ENCODE measurements around the gene CNIH3. TPM values are rescaled to one million over a fixed set of nuclear protein-coding genes. Genes with fewer than 3 reads are reported as not detected.

Gene CNIH3
- total RNA-seq, 1 donor from 2014 or later: 1.7 TPM

DNA sequence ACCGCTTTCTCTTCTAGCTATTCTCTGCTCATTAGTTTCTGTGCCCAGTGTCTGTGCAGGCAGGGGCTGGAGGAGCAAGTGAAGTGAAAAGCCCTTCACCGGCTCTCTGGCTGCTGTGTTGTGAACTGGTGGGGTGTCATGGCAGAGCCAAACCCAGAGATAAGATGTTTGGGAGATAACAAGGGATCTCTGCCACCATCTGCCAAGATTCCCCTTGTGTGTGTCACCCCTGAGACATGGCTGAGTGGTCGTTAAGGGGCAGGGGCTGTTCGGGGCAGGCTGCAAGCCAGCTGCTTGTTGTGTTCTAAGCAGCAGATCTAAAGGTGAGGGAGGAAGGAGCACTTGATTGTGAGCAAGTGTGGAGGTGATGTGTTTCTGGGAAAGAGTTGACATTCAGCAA, 24.5 kb downstream of the CNIH3 start:
- ATAC-seq (no peak), DNase-seq (ENCODE audit: low spot score) (no peak)

DNA sequence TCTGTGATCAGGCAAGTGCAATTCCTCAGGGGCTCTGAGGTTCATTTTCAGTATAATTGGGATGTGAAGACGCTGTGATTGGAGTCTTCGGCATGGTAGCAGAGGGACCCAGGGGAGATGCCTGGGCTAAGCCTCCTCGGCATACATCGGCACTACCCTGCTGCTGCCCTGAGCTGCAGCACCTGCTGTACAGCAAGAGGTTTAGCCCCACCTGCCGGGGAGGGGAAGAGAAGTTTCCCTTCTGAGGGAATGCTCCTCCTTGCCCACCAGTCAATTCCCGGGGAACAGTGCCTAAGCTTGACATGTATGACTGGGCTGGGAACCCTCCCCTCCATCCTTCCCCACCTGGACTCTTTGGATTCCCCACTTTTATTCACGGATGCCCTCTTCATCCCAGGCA, 24.9 kb downstream of the CNIH3 start:
- DNase-seq (ENCODE audit: low spot score) (no peak), ATAC-seq (no peak)

DNA sequence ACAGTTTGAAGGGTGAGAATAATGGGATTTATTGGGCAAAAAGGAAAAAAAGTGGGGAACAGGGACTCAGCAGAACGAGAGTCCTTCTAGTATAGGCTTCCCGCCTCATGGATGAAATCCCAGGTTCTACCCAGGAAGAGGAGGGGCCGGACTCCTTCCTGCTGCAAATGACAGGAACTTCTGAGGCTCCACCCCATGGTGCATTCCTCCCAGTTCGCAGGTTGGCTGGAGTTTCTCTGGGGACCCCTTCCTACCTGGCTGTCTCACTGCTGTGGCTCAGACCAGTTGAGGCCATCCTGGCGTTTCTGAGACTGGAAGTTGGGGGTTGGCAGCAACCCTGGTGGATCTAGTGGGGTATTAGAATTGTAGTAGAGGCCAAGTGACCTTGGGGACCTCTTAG, 27.5 kb downstream of the CNIH3 start:
- DNase-seq (ENCODE audit: low spot score): no peak
- ATAC-seq: no peak

DNA sequence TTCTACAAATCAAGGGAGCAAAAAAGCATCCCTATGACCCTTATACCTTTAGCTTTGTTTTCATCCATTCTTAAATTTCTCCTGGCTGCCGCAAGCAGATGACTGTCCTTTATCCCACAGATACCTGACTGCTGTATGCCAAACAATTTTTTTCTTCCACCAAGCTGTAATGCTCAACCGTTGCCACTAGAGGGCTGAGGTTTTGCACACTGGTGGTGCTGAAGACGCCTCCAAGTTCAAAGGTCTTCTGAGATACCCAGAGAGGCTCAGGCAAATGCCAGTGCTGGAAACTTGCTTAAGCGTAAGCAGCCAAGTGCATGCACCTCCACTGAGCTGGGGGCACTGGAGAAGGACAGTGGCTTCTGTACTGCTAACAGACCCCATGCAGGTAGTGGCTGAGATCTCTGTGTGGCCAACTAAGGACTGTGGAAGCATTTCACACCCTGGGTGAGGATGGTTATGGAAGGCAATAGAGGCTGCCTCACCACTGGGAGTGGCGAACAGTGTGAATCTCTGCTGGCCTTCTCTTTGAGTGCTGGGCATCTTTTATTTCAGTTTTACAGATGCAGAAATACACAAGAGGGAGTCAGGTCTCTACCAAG, 28.5 kb downstream of the CNIH3 start:
- ATAC-seq (peak; percentile 96), DNase-seq (ENCODE audit: low spot score) (peak; percentile 66)

DNA sequence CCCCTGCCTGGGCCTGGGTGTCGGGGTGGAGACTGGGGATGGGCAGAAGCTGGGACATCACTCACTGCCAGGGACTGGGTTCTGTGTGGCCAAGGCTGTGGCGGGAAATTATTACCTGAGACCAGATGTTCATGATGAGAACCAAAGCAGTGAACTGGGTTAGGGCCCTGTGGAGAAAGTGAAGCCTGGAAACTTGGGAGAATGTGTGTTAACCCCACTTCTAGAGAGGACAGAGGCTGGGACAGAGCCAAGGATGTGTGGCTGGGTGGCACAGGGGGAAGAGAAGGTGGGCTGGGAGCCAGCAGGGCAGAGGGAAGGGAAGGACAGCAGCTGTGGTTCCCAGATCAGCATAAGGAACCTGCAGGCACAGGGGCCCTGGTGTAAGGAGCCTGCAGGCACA, 31.3 kb downstream of the CNIH3 start:
- DNase-seq (ENCODE audit: low spot score) (no peak), ATAC-seq (no peak)

DNA sequence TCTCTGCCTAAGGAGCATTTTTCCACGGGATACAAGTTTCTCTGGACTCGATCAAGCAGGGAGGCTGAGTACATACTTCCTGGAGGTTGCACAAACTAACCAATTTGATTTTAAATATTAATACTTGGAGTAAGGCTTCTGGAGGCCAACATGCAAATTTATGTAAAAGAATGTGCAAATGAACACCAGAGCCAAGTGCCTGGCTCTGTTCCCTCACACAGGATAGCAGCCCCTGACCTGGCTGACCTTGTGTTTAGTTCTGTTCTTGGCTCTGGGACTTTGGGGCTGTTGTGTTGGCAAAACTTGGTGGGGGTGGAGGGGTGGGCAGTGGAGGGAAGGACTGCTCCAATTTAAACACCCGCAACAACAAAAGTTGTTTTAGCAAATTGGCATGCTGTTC, 34.2 kb downstream of the CNIH3 start:
- no peak for ATAC-seq
- no peak for DNase-seq (ENCODE audit: low spot score)

DNA sequence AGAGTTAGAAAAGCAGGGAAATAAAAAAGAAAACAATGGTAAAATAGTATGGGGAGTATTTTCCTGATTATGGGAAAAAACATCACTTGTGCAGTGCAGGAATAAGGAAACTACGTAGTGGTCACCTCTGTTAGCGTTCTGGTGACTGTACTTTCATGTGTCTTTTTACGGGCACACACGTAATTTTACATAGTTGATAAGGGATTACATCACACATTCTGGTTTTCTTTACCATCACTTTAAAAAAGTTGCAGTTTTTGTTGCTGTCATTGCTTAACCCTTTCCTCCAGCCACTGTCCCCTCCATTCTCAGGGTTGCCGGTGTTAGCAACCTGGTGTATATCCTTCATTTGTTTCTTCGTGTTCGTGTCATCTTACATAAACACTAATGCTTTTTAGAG, 35.1 kb downstream of the CNIH3 start:
- DNase-seq (ENCODE audit: low spot score): no peak
- no peak for ATAC-seq

DNA sequence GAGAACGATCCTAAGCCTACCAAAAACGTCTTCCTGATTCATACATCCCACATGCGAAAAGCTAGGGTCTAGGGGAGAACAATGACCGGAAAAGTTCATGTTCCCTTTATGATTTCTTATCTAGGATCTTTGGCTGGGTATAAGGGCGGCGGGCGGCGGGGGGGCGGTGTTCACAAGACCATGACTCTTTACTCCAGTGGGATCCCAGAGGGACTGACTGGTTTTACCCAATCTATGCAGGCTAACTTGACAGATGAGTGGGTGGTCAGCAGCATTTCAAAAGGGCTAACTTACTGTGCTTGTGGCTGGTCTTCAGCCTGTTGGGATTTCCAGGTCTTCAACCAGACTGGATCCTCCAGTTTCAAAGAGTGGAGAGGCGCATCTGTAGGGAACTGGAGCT, 40.3 kb downstream of the CNIH3 start:
- ATAC-seq: no peak
- DNase-seq (ENCODE audit: low spot score): no peak

DNA sequence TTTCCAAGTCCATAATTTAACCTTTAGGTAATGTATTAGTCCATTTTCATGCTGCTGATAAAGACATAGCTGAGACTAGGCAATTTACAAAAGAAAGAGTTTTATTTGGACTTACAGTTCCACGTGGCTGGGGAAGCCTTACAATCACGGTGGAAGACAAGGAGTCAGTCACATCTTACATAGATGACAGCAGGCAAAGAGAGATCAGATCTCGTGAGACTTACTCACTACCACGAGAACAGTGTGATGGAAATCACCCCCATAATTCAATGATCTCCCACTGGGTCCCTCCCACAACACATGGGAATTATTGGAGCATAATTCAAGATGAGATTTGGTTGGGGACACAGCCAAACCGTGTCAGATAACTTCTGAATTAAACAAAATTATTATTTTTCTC, 44.0 kb downstream of the CNIH3 start:
- no peak for ATAC-seq
- no peak for DNase-seq (ENCODE audit: low spot score)

DNA sequence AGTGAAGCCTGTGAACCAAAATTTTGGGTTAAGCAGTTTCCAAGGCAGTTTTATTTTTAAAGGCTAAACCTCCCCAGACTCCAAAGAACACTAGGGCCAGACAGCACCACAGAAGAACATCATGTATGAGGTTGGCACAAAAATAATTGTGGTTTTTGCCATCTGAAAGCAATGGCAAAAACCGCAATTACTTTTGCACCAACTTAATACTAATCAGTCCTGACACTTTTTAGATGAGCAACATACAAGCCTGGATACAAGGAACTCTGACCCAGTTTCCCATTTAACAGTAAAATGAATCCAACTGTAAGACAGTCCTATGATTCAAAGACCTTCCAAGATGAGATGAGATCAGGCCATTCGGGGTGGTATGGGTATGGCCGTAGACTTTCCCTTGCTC, 46.8 kb downstream of the CNIH3 start:
- ATAC-seq: no peak

DNA sequence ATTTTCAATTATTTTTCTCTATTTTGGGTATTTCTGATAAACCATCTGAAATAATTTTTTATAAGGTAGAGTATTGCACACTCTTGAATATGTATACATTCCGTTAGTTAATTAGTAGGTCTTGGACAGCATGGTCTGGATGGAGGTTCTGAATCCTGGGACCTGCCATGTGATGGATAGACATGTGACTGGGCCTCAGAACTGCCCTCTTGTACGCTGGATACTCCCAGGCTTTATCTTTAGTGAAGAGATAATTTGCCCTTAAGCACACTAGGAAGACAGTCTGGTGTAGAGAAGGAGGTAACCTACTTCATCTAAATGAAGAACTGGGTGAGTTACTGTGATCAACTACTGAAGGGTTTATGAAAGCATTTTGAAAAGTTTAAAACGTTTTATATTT, 48.9 kb downstream of the CNIH3 start:
- ATAC-seq (no peak), DNase-seq (ENCODE audit: low spot score) (no peak)

More for the DNA sequence above, 46.8 kb downstream of the CNIH3 start:
- no peak for DNase-seq (ENCODE audit: low spot score)

DNA sequence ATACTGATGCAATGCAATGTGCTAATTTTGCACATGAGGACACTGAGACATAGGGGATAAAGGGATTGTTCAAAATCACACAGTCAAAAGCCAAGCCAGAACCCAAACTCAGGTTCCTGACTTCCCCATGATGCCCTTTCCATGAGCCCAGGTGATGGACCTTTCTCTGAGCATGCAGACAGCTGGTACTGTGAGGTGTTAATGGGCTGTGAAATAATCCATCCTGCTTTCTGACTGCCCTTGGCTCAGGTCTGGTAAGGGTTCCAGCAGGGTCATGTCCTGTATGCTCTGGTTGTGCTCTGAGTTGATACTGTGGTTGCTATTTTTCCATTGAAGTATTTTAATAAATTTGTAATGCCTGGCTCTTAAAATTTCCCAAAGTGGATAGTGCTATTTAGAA, 50.0 kb downstream of the CNIH3 start:
- DNase-seq (ENCODE audit: low spot score) (no peak), ATAC-seq (no peak)

DNA sequence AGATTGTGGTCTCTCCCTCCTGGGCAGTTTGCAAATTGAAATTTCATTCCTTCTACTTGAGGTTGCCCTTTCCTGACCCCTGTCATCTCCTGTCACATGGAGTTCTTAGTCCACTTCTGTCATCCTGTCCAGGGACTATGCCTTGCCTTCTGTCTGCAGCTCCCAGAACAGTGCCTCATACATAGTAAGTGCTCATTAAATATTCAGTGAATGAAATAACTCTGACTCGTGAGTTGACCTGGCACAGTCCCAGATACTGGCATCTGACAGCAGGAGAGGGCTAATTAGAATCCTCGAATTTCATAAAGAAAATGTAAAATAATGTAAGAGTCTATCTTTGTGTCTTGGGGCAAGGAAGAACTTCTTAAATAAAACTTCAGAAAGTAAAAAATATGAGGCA, 50.8 kb downstream of the CNIH3 start:
- ATAC-seq: no peak
- no peak for DNase-seq (ENCODE audit: low spot score)

DNA sequence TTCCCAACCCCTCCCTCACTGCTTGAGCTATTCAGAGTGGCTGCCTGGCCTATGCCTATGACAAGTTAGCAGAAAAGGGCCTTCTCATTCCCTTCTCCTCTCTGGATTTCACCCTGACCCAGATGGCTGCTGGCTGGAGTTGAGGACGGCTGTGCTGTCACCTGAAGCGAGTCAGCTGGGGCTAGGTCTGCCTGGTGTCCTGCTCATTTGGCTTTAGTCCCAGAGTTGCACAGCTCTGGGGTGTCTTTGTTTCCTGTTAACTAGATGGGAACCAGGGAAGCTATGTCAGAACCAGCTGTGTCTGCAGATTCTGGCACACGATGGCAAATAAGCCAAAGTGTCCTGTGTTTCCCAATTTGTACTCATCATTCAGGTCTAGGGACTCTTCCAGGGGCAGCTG, 52.9 kb downstream of the CNIH3 start:
- DNase-seq (ENCODE audit: low spot score): no peak
- ATAC-seq: no peak

DNA sequence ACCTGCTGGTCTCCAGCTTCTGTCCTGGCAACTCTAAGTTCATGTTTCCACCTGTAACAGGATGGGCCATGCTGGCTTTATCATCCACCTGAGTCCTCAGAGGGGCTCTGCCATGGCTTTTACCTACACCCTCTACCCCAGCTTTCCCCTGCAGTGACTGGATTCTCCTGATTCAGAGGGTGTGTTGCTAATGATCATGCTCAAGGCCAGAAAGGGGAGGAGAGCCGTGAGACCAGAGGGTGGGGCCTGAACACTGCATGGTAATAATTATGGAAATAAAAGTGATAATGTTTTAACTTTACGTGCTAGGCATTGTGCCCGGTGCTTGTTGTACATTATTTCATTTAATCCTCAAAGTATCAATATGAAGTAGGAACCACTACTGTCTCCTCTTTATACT, 53.3 kb downstream of the CNIH3 start:
- DNase-seq (ENCODE audit: low spot score) (no peak), ATAC-seq (no peak)

DNA sequence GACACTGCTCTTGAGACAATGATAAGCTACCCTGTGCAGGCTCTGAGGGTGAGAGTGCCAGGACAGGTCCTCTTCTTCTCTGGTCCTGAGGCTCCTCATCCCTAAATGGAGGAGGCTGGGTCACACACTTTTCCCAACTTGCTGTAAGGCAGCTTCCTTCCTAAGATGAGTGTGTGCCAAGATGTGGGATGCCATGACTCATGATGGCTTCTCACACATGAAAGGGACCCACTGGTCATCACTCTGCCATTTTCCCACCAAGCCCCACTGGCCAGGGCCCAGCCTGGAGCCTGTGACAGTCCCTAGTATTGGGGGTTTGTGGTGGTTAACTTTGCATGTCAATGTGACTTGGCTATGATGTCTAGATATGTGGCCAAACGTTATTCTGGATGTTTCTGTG, 54.4 kb downstream of the CNIH3 start:
- DNase-seq (ENCODE audit: low spot score) (no peak), ATAC-seq (no peak)

DNA sequence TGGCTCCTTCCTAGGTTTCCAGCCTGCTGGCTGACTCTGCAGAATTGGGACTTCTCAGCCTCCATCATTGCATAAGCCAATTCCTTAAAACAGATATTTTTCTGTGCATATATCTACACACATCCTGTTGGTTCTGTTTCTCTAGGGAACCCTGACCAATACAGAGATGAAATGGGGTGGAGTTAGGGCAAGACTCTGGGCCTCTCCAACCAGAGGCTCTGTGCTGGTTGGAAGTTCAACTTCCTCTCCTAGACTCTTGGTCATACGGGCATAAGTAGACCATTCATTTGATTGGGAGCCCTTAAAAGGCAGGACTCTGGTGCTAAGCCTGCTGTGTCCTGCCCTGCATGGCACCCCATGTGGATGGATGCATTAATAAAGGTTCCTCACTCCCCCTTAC, 55.0 kb downstream of the CNIH3 start:
- no peak for ATAC-seq
- DNase-seq (ENCODE audit: low spot score): no peak

DNA sequence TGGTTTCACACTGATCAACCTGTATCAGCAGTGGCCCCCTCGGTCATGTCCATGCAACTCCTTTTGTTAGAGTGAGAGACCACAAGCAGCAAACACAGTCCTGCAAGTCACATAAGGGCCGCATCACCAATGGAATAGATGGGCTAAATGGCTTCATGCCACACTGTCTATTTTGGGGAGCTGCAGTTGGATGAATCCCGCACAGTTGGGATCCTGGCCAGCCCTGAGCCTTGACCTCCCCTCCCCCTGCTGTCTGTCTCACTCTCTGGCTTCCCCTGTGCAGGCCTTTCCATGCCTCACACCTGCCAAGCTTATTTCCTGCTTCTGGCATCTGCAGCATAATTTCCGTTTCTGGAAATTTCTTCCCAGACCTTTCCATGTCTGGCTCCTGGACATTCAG, 57.0 kb downstream of the CNIH3 start:
- ATAC-seq (no peak), DNase-seq (ENCODE audit: low spot score) (no peak)

DNA sequence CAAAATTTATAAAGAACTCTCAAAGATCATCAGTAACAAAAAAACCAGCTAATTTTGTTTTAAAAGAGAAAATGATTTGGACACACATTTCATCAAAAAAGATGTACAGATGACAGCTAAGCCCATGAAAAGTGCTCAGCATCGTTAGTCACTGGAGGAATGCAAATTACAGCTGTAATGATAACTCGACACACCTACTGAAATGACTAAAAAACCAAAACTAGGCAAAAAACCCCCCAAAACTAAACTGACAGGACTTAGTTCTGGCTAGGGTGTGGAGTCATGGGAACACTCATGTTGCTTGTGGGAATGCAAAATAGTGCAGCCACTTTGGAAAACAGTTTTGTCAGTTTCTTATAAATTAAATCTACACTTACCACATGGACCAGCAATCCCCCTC, 59.5 kb downstream of the CNIH3 start:
- DNase-seq (ENCODE audit: low spot score): no peak
- ATAC-seq: no peak

DNA sequence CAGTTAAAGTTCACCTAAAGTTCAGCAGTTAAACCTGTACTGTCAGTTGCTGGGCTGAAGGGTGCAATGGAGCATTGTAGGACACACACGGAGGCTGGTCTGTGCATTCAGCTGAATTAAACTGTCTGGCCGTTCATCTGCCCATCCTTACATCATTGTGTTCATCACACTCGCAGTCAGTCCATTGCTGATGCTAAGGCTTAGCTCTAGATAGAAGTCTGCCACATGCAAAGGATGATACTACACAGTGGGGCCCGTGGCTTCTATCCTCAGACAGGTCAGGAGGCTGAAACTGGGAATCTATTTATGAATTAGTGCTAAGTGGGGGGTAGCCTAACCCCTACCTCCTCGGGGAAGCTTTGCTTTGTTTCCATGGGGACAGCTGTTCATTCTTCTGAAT, 60.4 kb downstream of the CNIH3 start:
- DNase-seq (ENCODE audit: low spot score): no peak
- no peak for ATAC-seq

DNA sequence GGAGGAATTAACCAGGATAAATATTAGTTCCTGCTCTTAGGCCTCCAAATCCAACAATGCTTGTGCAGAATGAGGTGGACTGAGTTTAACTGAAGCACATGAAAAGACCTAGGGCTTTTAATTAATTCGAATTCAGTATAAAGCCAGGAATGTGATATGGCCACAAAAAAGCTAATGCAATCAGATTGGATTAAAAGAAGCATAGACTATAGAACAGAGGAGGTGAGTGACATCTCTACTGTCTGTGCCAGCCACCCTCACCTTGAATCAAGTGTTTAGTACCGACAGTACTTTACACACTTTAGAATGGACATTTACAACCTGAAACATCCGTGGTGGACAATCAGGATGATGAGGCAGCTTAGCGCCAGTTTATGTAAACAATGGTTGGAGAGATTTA, 62.1 kb downstream of the CNIH3 start:
- ATAC-seq (no peak), DNase-seq (ENCODE audit: low spot score) (no peak)

DNA sequence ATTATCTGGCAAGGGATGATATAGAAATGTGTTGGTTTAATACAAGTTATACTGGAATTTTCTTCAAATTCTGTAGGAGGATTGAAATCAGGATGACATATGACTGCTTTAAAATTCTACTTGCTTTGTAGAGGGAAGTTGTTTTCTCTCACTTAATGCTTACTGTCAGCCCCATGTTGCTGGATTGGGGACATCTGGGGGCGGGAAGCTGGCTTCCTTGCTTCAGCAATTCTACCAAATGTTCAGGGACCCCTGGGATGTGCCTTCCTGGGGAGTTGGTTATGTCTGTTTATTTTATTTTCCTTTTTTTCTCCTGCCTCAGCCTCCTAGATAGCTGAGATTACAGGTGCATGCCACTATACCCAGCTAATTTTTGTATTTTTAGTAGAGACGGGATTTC, 63.5 kb downstream of the CNIH3 start:
- DNase-seq (ENCODE audit: low spot score): no peak
- no peak for ATAC-seq

DNA sequence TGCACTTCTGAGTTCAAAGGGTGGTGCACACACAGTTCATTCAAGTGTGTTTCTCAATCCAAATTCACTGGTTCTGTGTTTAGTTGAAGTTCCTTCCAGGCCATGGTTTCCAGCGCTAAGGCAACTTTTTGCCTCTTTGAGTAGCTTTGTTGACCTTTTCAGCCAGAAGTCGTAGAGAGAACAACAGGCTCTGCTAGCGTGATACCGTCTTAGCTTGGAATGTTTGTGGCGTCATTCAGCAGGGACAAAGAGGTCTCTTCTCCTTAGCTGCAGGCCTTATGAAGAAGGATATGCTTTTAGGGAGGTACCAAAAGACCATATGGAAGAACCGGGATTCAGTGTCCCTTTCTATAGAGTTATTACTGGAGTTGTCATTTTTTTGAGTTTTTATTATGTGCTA, 65.7 kb downstream of the CNIH3 start:
- DNase-seq (ENCODE audit: low spot score) (no peak), ATAC-seq (no peak)

DNA sequence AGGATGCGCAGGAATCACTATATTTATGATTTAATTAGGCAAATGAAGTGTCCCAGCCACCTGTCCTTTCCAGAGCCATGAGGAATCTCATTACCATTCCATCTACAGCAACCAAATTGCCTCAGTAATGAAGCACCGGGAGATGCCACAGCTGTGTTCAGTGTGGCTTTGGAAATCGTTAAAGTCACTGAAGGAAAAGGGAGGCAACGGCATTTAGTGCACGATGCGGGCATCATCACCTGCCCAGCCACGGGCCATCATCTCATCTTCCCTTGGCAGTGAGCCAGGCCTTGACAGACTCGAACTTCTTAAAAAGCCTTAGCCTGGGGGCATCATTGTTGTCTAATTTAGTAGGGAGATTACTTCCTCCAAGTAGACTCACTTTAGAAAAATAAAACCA, 67.8 kb downstream of the CNIH3 start:
- no peak for ATAC-seq
- no peak for DNase-seq (ENCODE audit: low spot score)
